HEK293T (cell line): Measurements from ENCODE around the gene C4orf51.

Experiments
- BHLHE40 ChIP-seq: fragments of 450-650 bp; IDR thresholded peaks from 2 replicates; pipeline ENCODE4 v1.6.1; 2016; ENCODE audit warnings: mild to moderate bottlenecking, moderate library complexity, borderline replicate concordance
- CTBP1 ChIP-seq: fragments of 450-650 bp; IDR thresholded peaks from 2 replicates; pipeline ENCODE4 v1.6.1; 2016; ENCODE audit warnings: borderline replicate concordance
- ELF4 ChIP-seq: fragments of 450-650 bp; IDR thresholded peaks from 2 replicates; pipeline ENCODE4 v1.6.1; 2017; ENCODE audit warnings: antibody characterized with exemption
- FOXA1 ChIP-seq: fragments of 450-650 bp; IDR thresholded peaks from 2 replicates; pipeline ENCODE4 v1.6.1; 2016; ENCODE audit warnings: mild to moderate bottlenecking
- FOXK2 ChIP-seq: fragments of 450-650 bp; IDR thresholded peaks from 2 replicates; pipeline ENCODE4 v1.6.1; 2016; ENCODE audit warnings: mild to moderate bottlenecking
- FOXM1 ChIP-seq: fragments of 450-650 bp; IDR thresholded peaks from 2 replicates; pipeline ENCODE4 v1.6.1; 2017; ENCODE audit warnings: mild to moderate bottlenecking, borderline replicate concordance
- LEF1 ChIP-seq: fragments of 450-650 bp; IDR thresholded peaks from 2 replicates; pipeline ENCODE4 v1.6.1; 2017; ENCODE audit warnings: mild to moderate bottlenecking, borderline replicate concordance
- PKNOX1 ChIP-seq: fragments of 450-650 bp; IDR thresholded peaks from 2 replicates; pipeline ENCODE4 v1.6.1; 2016
- SP1 ChIP-seq: fragments of 450-650 bp; IDR thresholded peaks from 2 replicates; pipeline ENCODE4 v1.6.1; 2017
- SUZ12 ChIP-seq: fragments of 450-650 bp; IDR thresholded peaks from 2 replicates; pipeline ENCODE4 v1.6.1; 2016; ENCODE audit warnings: mild to moderate bottlenecking
- TARDBP ChIP-seq: fragments of 450-650 bp; IDR thresholded peaks from 2 replicates; pipeline ENCODE4 v1.6.1; 2016

GRCh38 chr4:145716200-145716599, 36.3 kb downstream of the C4orf51 start:
- TF ChIP-seq FOXM1 (no peak), TARDBP (no peak), CTBP1 (no peak), ELF4 (no peak), PKNOX1 (no peak), SP1 (no peak), LEF1 (no peak), FOXA1 (no peak), BHLHE40 (no peak), FOXK2 (no peak), SUZ12 (no peak)
